ENCODE results near the gene SENP8. TPM values are rescaled to one million over a fixed set of nuclear protein-coding genes. Genes with fewer than 3 reads are reported as not detected.

Gene SENP8
- total RNA-seq, 2 experiments from 2014 or later: 0.69 to 4.6 TPM

DNA sequence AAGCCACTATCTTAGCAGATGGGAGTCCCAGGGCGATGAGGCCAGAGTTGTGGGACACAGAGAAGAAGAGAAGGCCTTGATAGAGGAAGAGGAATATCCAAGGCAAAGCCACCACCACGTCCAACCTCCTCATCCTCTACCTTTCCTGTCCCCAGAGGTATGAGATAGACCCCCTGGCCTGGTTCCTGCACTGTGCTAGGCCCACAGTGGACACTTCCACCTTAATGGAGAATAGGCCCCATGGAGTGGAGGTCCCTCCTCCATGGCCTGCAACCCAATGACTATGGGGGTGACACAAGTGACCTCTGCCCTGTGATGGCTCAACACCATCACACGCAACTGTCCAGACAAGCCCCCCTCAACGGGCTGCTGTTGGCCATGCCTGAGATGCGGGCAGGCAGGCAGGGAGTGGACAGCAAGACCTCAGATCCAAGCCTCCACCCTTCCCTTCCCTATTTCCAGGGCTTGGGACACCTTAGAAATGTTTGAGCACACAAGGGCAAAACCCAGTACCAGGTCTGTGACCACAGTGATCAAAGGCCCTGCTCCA lies 42.6 kb downstream of the SENP8 start:
- ChIA-PET CTCF (ENCODE audit: unreplicated experiment) (no interaction called here), POLR2A (no interaction called here)
- intact Hi-C loops (cut with micrococcal nuclease; ENCODE audit: unreplicated experiment): no loop called here
- no peak for TF ChIP-seq EZH2phosphoT487 (IDR thresholded peaks at IDR 0.05; ENCODE audit: borderline replicate concordance, low read depth, low read length)
- TF ChIP-seq, protein P1, sequence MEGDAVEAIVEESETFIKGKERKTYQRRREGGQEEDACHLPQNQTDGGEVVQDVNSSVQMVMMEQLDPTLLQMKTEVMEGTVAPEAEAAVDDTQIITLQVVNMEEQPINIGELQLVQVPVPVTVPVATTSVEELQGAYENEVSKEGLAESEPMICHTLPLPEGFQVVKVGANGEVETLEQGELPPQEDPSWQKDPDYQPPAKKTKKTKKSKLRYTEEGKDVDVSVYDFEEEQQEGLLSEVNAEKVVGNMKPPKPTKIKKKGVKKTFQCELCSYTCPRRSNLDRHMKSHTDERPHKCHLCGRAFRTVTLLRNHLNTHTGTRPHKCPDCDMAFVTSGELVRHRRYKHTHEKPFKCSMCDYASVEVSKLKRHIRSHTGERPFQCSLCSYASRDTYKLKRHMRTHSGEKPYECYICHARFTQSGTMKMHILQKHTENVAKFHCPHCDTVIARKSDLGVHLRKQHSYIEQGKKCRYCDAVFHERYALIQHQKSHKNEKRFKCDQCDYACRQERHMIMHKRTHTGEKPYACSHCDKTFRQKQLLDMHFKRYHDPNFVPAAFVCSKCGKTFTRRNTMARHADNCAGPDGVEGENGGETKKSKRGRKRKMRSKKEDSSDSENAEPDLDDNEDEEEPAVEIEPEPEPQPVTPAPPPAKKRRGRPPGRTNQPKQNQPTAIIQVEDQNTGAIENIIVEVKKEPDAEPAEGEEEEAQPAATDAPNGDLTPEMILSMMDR (conservative IDR thresholded peaks at IDR 0.05; ENCODE audit: low read length): no peak
- no peak overlapping the region for H3K27ac ChIP-seq (ENCODE audit: low read depth, low read length, poor library complexity, severe bottlenecking)
- no peaks in the 10 kb centered on the region for H3K36me3 ChIP-seq (ENCODE audit: insufficient read depth, low read length)
- no peak for DNase-seq (ENCODE audit: low spot score)
- H3K4me1 ChIP-seq (ENCODE audit: insufficient read depth, low read length, poor library complexity, severe bottlenecking): peaks cover 2% of the 10 kb centered on the region
- no peaks in the 10 kb centered on the region for H4K20me1 ChIP-seq (ENCODE audit: insufficient read depth, low read length)
- H3K9me3 ChIP-seq (ENCODE audit: low read length): no peaks in the 10 kb centered on the region
- no peak overlapping the region for H3K4me3 ChIP-seq (ENCODE audit: low read depth, low read length, poor library complexity, severe bottlenecking)
- no peaks in the 10 kb centered on the region for H3K9me2 ChIP-seq (ENCODE audit: insufficient read depth, low read length)
- H3K79me2 ChIP-seq (ENCODE audit: insufficient read depth, low read depth, low read length): no peaks in the 10 kb centered on the region
- BruUV-seq (replicated peaks): no TSS peak
- H2AFZ ChIP-seq (ENCODE audit: low read length): no peak overlapping the region
- no peak overlapping the region for H3K4me2 ChIP-seq (ENCODE audit: low read length)

DNA sequence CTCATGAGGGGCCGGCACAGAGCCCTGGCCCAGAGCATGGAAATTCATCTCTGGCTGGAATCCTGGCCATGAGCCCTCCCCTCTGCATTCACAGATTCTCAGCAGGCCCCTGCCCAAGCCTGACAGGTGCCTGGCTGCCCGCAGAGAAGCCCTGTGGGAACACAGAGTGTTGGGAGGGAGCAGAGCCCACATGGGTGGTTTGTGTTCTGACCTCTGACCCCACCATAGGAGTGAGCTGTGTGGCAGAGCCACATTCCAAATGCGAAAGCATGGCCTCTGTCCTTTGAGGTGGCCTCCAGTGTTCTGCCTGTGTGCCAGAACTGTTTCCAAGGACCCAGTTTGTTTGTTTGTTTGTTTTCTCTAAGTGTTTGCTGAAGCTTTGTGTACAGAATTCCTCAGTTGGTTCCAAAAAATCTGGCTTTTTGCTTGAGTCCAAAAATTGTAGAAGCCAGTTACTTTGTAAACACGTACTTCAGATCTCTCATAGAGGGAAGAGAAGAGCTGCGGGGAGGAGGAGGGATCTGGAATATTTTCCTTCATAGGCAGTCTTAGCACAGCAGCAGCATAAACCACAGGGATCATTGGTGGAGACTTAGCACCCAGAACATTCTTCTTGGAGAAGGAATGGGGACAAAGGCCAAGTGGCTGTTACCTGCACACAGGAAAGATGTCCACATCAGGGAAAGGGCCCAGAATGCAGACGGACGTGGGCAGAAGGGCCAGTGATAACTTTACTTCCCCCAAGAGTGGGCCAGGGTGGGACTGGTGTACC lies 43.3 kb downstream of the SENP8 start:
- BruUV-seq (replicated peaks): no TSS peak
- ChIA-PET POLR2A (interaction anchor here (0.6 kb wide), 1 partner anchor 63 kb away, joined by 5 read pairs; no protein-coding TSS in a partner anchor), CTCF (ENCODE audit: unreplicated experiment) (no interaction called here)
- Histone ChIP-seq H3K27ac (ENCODE audit: low read depth, low read length, poor library complexity, severe bottlenecking) (no peak overlapping the region), H3K4me2 (ENCODE audit: low read length) (no peak overlapping the region), H3K79me2 (ENCODE audit: insufficient read depth, low read depth, low read length) (no peaks in the 10 kb centered on the region), H3K4me3 (ENCODE audit: low read depth, low read length, poor library complexity, severe bottlenecking) (no peak overlapping the region), H4K20me1 (ENCODE audit: insufficient read depth, low read length) (no peaks in the 10 kb centered on the region), H3K9me2 (ENCODE audit: insufficient read depth, low read length) (no peaks in the 10 kb centered on the region), H3K4me1 (ENCODE audit: insufficient read depth, low read length, poor library complexity, severe bottlenecking) (no peaks in the 10 kb centered on the region), H2AFZ (ENCODE audit: low read length) (no peak overlapping the region), H3K9me3 (ENCODE audit: low read length) (no peaks in the 10 kb centered on the region), H3K36me3 (ENCODE audit: insufficient read depth, low read length) (no peaks in the 10 kb centered on the region)
- TF ChIP-seq EZH2phosphoT487 (IDR thresholded peaks at IDR 0.05; ENCODE audit: borderline replicate concordance, low read depth, low read length): no peak
- TF ChIP-seq, protein P1 (conservative IDR thresholded peaks at IDR 0.05; ENCODE audit: low read length): no peak
- intact Hi-C loops (cut with micrococcal nuclease; ENCODE audit: unreplicated experiment): no loop called here
- no peak for DNase-seq (ENCODE audit: low spot score)

DNA sequence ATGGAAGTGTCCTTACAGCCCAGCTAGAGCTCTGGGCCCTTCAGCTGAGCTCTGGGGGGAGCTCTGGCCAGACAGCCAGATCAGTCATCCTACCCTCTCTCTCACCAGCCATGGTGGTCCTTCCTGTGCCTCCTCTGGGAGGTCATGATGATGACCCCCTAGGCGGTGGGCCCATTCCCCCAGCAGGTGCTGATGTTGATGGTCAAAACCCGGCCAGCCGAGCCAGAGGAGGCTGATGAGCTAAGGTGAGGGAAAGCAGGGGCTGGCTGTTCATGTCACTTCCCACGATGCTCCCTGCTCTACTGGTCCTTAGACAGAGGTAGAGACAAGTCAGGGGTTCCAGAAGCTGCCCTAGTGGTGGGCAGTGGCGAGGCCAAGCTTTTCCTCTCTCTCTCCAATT lies 44.4 kb downstream of the SENP8 start:
- Histone ChIP-seq H3K4me3 (ENCODE audit: low read depth, low read length, poor library complexity, severe bottlenecking) (no peak overlapping the region), H3K4me2 (ENCODE audit: low read length) (no peak overlapping the region), H3K36me3 (ENCODE audit: insufficient read depth, low read length) (no peaks in the 10 kb centered on the region), H3K9me3 (ENCODE audit: low read length) (no peaks in the 10 kb centered on the region), H4K20me1 (ENCODE audit: insufficient read depth, low read length) (no peaks in the 10 kb centered on the region), H3K9me2 (ENCODE audit: insufficient read depth, low read length) (no peaks in the 10 kb centered on the region), H2AFZ (ENCODE audit: low read length) (no peak overlapping the region), H3K79me2 (ENCODE audit: insufficient read depth, low read depth, low read length) (no peaks in the 10 kb centered on the region), H3K4me1 (ENCODE audit: insufficient read depth, low read length, poor library complexity, severe bottlenecking) (no peaks in the 10 kb centered on the region), H3K27ac (ENCODE audit: low read depth, low read length, poor library complexity, severe bottlenecking) (no peak overlapping the region)
- DNase-seq (ENCODE audit: low spot score): no peak
- TF ChIP-seq, protein P1 (conservative IDR thresholded peaks at IDR 0.05; ENCODE audit: low read length): no peak
- no peak for TF ChIP-seq EZH2phosphoT487 (IDR thresholded peaks at IDR 0.05; ENCODE audit: borderline replicate concordance, low read depth, low read length)
- ChIA-PET CTCF (ENCODE audit: unreplicated experiment) (no interaction called here), POLR2A (interaction anchor here (0.6 to 0.8 kb wide), 2 partner anchors 23 to 145 kb away, joined by 3 read pairs; no protein-coding TSS in a partner anchor)
- no TSS peak for BruUV-seq (replicated peaks)
- intact Hi-C loops (cut with micrococcal nuclease; ENCODE audit: unreplicated experiment): no loop called here
